ENCODE data around the gene FLACC1.

The FLACC1 gene

DNA sequence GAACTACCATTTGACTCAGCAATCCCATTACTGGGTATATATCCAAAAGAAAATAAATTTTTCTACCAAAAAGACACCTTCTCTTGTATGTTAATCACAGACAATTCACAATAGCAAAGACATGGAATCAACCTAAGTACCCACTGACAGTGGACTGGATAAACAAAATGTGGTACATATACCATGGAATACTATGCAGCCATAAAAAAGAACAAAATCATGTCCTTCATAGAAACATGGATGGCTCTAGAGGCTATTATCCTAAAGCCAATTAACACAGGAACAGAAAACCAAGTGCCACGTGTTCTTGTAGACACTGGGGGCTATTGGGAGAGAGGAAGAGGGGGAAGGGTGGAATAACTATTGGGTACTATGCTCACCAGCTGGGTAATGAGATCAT lies 27.7 kb downstream of the FLACC1 start:
- TF ChIP-seq, protein P1, sequence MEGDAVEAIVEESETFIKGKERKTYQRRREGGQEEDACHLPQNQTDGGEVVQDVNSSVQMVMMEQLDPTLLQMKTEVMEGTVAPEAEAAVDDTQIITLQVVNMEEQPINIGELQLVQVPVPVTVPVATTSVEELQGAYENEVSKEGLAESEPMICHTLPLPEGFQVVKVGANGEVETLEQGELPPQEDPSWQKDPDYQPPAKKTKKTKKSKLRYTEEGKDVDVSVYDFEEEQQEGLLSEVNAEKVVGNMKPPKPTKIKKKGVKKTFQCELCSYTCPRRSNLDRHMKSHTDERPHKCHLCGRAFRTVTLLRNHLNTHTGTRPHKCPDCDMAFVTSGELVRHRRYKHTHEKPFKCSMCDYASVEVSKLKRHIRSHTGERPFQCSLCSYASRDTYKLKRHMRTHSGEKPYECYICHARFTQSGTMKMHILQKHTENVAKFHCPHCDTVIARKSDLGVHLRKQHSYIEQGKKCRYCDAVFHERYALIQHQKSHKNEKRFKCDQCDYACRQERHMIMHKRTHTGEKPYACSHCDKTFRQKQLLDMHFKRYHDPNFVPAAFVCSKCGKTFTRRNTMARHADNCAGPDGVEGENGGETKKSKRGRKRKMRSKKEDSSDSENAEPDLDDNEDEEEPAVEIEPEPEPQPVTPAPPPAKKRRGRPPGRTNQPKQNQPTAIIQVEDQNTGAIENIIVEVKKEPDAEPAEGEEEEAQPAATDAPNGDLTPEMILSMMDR (conservative IDR thresholded peaks at IDR 0.05; ENCODE audit: low read depth, low read length), result no peak
- no peak overlapping the region for H3K4me3 ChIP-seq (ENCODE audit: low read length)
- DNase-seq (ENCODE audit: low read depth), result no peak

DNA sequence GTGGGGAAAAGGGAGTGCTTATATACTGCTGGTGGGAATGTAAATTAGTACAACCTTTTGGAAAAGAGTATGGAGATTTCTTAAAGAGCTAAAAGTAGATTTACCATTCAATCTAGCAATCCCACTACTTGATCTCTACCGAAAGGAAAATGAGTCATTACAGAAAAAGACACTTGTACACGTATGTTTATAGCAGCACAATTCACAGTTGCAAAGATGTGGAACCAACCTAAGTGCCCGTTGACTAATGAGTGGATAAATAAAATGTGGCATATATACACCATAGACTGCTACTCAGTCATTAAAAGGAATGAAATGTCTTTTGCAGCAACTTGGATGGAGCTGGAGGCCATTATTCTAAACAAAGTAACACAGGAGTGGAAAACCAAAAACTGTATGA lies 29.5 kb downstream of the FLACC1 start:
- TF ChIP-seq, protein P1 (conservative IDR thresholded peaks at IDR 0.05; ENCODE audit: low read depth, low read length), result no peak
- no peak overlapping the region for H3K4me3 ChIP-seq (ENCODE audit: low read length)
- no peak for DNase-seq (ENCODE audit: low read depth)

DNA sequence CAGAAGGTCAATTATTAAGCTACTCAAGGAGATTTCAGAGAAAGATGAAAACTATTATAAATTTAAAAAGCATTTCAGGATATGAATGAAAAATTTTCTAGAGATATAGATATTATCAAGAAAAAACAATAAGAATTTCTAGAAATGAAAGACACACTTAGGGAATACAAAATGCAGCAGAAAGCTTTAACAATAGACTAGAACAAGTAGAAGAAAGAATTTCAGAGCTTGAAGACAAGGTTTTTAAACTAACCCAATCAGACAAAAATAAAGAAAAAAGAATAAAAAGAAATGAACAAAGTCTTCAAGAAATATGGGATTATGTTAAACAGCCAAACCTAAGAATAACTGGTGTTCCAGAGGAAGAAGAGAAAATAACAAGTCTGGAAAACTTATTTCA lies 34.4 kb downstream of the FLACC1 start:
- TF ChIP-seq, protein P1 (conservative IDR thresholded peaks at IDR 0.05; ENCODE audit: low read depth, low read length), result no peak
- no peak for DNase-seq (ENCODE audit: low read depth)

GRCh38 chr2:201320701-201321100 lies 36.4 kb downstream of the FLACC1 start:
- TF ChIP-seq, protein P1 (conservative IDR thresholded peaks at IDR 0.05; ENCODE audit: low read depth, low read length), result no peak
- no peak for DNase-seq (ENCODE audit: low read depth)
- H3K4me3 ChIP-seq (ENCODE audit: low read length), result no peak overlapping the region

More for the DNA sequence above, 34.4 kb downstream of the FLACC1 start:
- H3K4me3 ChIP-seq (ENCODE audit: low read length), result no peak overlapping the region

GRCh38 chr2:201320257-201320656 lies 36.9 kb downstream of the FLACC1 start:
- TF ChIP-seq, protein P1 (conservative IDR thresholded peaks at IDR 0.05; ENCODE audit: low read depth, low read length), result no peak
- DNase-seq (ENCODE audit: low read depth), result no peak
- no peak overlapping the region for H3K4me3 ChIP-seq (ENCODE audit: low read length)

- H3K4me3 ChIP-seq (ENCODE audit: low read length), result no peak overlapping the region
- TF ChIP-seq, protein P1 (conservative IDR thresholded peaks at IDR 0.05; ENCODE audit: low read depth, low read length), result no peak
- DNase-seq (ENCODE audit: low read depth), result no peak
These were observed 37.6 kb downstream of the FLACC1 start for GRCh38 chr2:201319511-201319910.

DNA sequence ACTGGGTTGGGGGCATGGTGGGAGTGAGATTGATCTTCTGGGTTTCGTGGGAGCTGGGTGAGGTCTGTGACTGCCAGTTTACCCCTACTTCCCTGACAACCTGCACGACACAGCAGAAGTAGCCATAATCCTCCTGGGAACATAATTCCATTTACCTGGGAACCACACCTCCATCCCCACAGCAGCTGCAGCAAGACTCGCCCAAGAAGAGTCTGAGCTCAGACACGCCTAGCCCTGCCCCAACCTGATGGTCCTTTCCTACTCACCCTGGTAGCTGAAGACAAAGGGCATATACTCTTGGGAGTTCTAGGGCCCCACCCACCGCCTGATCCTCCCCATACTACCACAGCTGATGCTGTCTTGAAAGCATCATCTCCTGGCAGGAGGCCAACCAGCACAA lies 43.8 kb downstream of the FLACC1 start:
- no peak overlapping the region for H3K4me3 ChIP-seq (ENCODE audit: low read length)
- DNase-seq (ENCODE audit: low read depth), result no peak
- TF ChIP-seq, protein P1 (conservative IDR thresholded peaks at IDR 0.05; ENCODE audit: low read depth, low read length), result no peak
